ENCODE measurements around the gene LGR6.

DNA sequence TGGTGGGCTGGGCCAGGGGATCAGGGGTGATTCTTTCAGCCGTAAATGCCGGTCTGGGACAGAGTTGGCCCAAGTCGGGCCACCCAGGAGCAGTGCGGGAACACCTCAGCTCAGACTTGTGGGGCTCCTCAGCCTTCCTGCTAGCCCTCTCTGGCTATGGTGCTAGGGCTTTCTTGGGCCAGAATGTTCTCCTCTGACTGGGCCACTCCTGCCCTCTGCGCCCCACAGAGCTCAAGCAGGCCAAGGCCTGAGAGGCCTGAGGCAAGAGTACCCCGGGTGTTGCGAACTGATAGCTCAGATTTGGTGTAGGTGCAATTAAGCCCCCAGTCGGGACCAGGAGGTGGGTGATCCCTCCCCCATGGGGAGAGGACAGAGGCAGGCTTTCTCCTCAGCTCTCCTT, 51.8 kb downstream of the LGR6 start:
- TF ChIP-seq POLR2A (IDR thresholded peaks at IDR 0.05): no peak
- TF ChIP-seq, protein P1, sequence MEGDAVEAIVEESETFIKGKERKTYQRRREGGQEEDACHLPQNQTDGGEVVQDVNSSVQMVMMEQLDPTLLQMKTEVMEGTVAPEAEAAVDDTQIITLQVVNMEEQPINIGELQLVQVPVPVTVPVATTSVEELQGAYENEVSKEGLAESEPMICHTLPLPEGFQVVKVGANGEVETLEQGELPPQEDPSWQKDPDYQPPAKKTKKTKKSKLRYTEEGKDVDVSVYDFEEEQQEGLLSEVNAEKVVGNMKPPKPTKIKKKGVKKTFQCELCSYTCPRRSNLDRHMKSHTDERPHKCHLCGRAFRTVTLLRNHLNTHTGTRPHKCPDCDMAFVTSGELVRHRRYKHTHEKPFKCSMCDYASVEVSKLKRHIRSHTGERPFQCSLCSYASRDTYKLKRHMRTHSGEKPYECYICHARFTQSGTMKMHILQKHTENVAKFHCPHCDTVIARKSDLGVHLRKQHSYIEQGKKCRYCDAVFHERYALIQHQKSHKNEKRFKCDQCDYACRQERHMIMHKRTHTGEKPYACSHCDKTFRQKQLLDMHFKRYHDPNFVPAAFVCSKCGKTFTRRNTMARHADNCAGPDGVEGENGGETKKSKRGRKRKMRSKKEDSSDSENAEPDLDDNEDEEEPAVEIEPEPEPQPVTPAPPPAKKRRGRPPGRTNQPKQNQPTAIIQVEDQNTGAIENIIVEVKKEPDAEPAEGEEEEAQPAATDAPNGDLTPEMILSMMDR (IDR thresholded peaks at IDR 0.05): no peak

Data from Peyer's patch (tissue), 4 donors.